Endothelial cell of umbilical vein (primary cell): ENCODE measurements around the gene ERBB3. TPM values are rescaled to one million over a fixed set of nuclear protein-coding genes. Genes with fewer than 3 reads are reported as not detected.

ENCODE experiments used
- BruUV-seq: library from RNA; stranded (reverse); fragments of 400-500 nt; replicated peaks from 2 replicates; lab custom pipeline; 2021; lab: Mats Ljungman, UMichigan
- CTCF ChIA-PET: fragments of 300-600, 350-600 bp; sonication (Branson Sonifier 250); formaldehyde crosslinking; loops from one replicate; lab custom pipeline; 2021; ENCODE audit warnings: antibody characterized with exemption, inconsistent platforms; lab: Charles Lee
- POLR2A ChIA-PET: fragments of 300-600, 350-600 bp; sonication (Branson Sonifier 250); formaldehyde crosslinking; loops from one replicate; lab custom pipeline; 2021; ENCODE audit warnings: antibody characterized with exemption, inconsistent platforms; lab: Charles Lee
- DNase-seq: peaks from one replicate; pipeline ENCODE4 v3.0.0-alpha.2; 2011; ENCODE audit warnings: low read depth, low spot score
- FAIRE-seq: peaks from 2 replicates; lab custom pipeline; 2011; peaks lifted over from hg19 to GRCh38; lab: Jason Lieb, UNC
- H2AFZ ChIP-seq: 2 replicates; pipeline ENCODE4 v1.6.0; 2012; ENCODE audit warnings: low read depth, low read length, control low read depth, inconsistent platforms
- H3K27ac ChIP-seq: 2 replicates; pipeline ENCODE4 v1.5.1; 2011; ENCODE audit warnings: low read depth, mild to moderate bottlenecking, control low read depth, low read length, moderate library complexity; ENCODE audit not compliant: insufficient read depth
- H3K27me3 ChIP-seq, 2 experiments: 2 replicates each; pipeline versions ENCODE4 v1.6.0 to v1.6.1; 2011; ENCODE audit warnings: low read length in 2 of 2, mixed read lengths in 1 of 2; ENCODE audit not compliant: control insufficient read depth in 2 of 2, insufficient read depth in 2 of 2
- H3K36me3 ChIP-seq, 2 experiments: 2 replicates in 1 of 2; 3 replicates in 1 of 2; pipeline ENCODE4 v1.5.1; 2011; ENCODE audit warnings: low read length in 2 of 2, mild to moderate bottlenecking in 1 of 2, moderate library complexity in 1 of 2; ENCODE audit not compliant: control insufficient read depth in 2 of 2, insufficient read depth in 2 of 2; ENCODE audit errors: extremely low read depth in 1 of 2
- H3K4me1 ChIP-seq: 3 replicates; pipeline ENCODE4 v1.5.1; 2011; ENCODE audit warnings: mild to moderate bottlenecking, low read length; ENCODE audit not compliant: control insufficient read depth, insufficient read depth; ENCODE audit errors: extremely low read depth
- H3K4me2 ChIP-seq: 2 replicates; pipeline ENCODE4 v1.6.1; 2011; ENCODE audit warnings: low read length, control low read depth, mixed read lengths; ENCODE audit not compliant: insufficient read depth
- H3K4me3 ChIP-seq, 3 experiments: fragments of 200-600 bp in 1 of 3; sonication (generic), shearing (Covaris generic) in 1 of 3; replicated peaks in 1 of 3; 2 replicates each; pipeline ENCODE4 v1.5.1; 2011 to 2016; ENCODE audit warnings: control low read depth in 3 of 3, low read length in 3 of 3, mild to moderate bottlenecking in 2 of 3, inconsistent platforms in 1 of 3, low read depth in 1 of 3, moderate library complexity in 1 of 3; ENCODE audit not compliant: insufficient read depth in 1 of 3
- H3K79me2 ChIP-seq: 2 replicates; pipeline ENCODE4 v1.6.0; 2012; ENCODE audit warnings: low read length, inconsistent platforms; ENCODE audit not compliant: control insufficient read depth, insufficient read depth
- H3K9ac ChIP-seq: replicated peaks from 2 replicates; pipeline ENCODE3; 2011; ENCODE audit warnings: low read length, control low read depth; ENCODE audit not compliant: insufficient read depth; ENCODE audit errors: extremely low read depth
- H3K9me1 ChIP-seq: replicated peaks from 3 replicates; pipeline ENCODE4 v1.6.0; 2011; ENCODE audit warnings: mild to moderate bottlenecking, low read length; ENCODE audit not compliant: control insufficient read depth, insufficient read depth; ENCODE audit errors: extremely low read depth
- H3K9me3 ChIP-seq: replicated peaks from 2 replicates; pipeline ENCODE4 v1.5.1; 2012; ENCODE audit warnings: low read length, inconsistent platforms; ENCODE audit not compliant: control insufficient read depth, insufficient read depth
- H4K20me1 ChIP-seq: replicated peaks from 2 replicates; pipeline ENCODE3; 2011; ENCODE audit warnings: mild to moderate bottlenecking, low read length; ENCODE audit not compliant: control insufficient read depth, insufficient read depth; ENCODE audit errors: extremely low read depth
- CTCF ChIP-seq, 2 donors: IDR thresholded peaks; 1 replicate in 1 of 2; 2 replicates in 1 of 2; pipeline ENCODE4 v1.5.1; 2011; ENCODE audit warnings: low read length in 2 of 2, mild to moderate bottlenecking in 2 of 2, moderate library complexity in 2 of 2, control low read depth in 1 of 2, inconsistent platforms in 1 of 2, low read depth in 1 of 2; ENCODE audit not compliant: insufficient read depth in 1 of 2; ENCODE audit errors: extremely low read depth in 1 of 2
- EZH2 ChIP-seq: IDR thresholded peaks from 2 replicates; pipeline ENCODE4 v1.6.1; 2012; ENCODE audit warnings: borderline replicate concordance, low read depth, mild to moderate bottlenecking, moderate library complexity, low read length, inconsistent platforms; ENCODE audit not compliant: severe bottlenecking
- FOS ChIP-seq: IDR thresholded peaks from 2 replicates; pipeline ENCODE4 v1.6.1; 2011; ENCODE audit warnings: mild to moderate bottlenecking, low read length, moderate library complexity, borderline replicate concordance; ENCODE audit not compliant: insufficient read depth
- GATA2 ChIP-seq: IDR thresholded peaks from 2 replicates; pipeline ENCODE4 v1.7.0; 2011; ENCODE audit warnings: low read depth, mild to moderate bottlenecking, moderate library complexity, mixed read lengths, low read length; ENCODE audit not compliant: insufficient read length, insufficient read depth
- JUN ChIP-seq: IDR thresholded peaks from 2 replicates; pipeline ENCODE4 v1.6.1; 2011; ENCODE audit warnings: borderline replicate concordance, low read depth; ENCODE audit not compliant: insufficient read length, insufficient read depth
- MYC ChIP-seq: IDR thresholded peaks from one replicate; pipeline ENCODE4 v1.6.1; 2011; ENCODE audit warnings: mild to moderate bottlenecking, low read depth, low read length
- POLR2A ChIP-seq: IDR thresholded peaks from 2 replicates; pipeline ENCODE4 v1.6.1; 2012; ENCODE audit warnings: low read depth, mild to moderate bottlenecking, control low read depth, low read length
- dilution Hi-C: fragments of 300-500 bp; cut with MboI; formaldehyde crosslinking; loops from one replicate; pipeline ENCODE4 v1.15.0; 2019; ENCODE audit warnings: low sequenced_read_pairs; ENCODE audit not compliant: extremely low pct_ligation_motif_present
- intact Hi-C: fragments of 100-400 bp; cut with micrococcal nuclease; formaldehyde crosslinking; loops from one replicate; pipeline ENCODE4 v1.10.0; 2022
- polyA plus RNA-seq, 4 experiments: library from polyadenylated mRNA; depleted of rRNA in 3 of 4; stranded (reverse) in 3 of 4; unstranded in 1 of 4; fragments of >200 nt; gene quantifications; 2 replicates each; pipeline versions ENCODE4 v1.2.1 to v1.2.3, GENCODE V29; 2011 to 2012; ENCODE audit warnings: missing spikeins in 1 of 4
- total RNA-seq: library from RNA; stranded (reverse); gene quantifications from 2 replicates; pipeline ENCODE4 v1.2.3, GENCODE V29; 2021
- TF ChIP-seq, protein P1 (sequence below): IDR thresholded peaks from 2 replicates; pipeline ENCODE4 v1.6.1; 2011; ENCODE audit not compliant: insufficient read depth, insufficient read length

Gene ERBB3
- total and polyA plus RNA-seq, 2 donors (not counting 3 experiments of a cell fraction or from before 2014, with no cell fraction given) = 0.11 to 1.5 TPM

GRCh38 chr12:56081393-56082347 is 1.7 kb downstream of the ERBB3 start:
- no peak overlapping the region for H3K9ac ChIP-seq
- POLR2A ChIA-PET = interaction anchor here (1.3 kb wide), 1 partner anchor 23 kb away, joined by 3 read pairs; the partner anchor contains the start of gene PA2G4

GRCh38 chr12:56082382-56082781 is 2.4 kb downstream of the ERBB3 start:
- Histone ChIP-seq H3K27ac (no peak overlapping the region), H4K20me1 (no peaks in the 10 kb centered on the region), H3K79me2 (no peaks in the 10 kb centered on the region), H3K9ac (no peak overlapping the region), H3K27me3 (peaks cover 2 to 4% of the 10 kb centered on the region in 2 experiments), H3K4me1 (peaks cover 10% of the 10 kb centered on the region), H3K9me1 (no peaks in the 10 kb centered on the region), H3K36me3 (no peaks in the 10 kb centered on the region), H2AFZ (no peak overlapping the region), H3K4me3 (no peak overlapping the region), H3K4me2 (no peak overlapping the region), H3K9me3 (no peaks in the 10 kb centered on the region)
- dilution Hi-C loops = no loop called here
- FAIRE-seq = no peak
- TF ChIP-seq CTCF (IDR thresholded peaks at IDR 0.05; ENCODE audit: extremely low read depth in 1 of 2, insufficient read depth in 1 of 2, low read depth in 1 of 2, low read length in 2 of 2) = no peak
- TF ChIP-seq, protein P1, sequence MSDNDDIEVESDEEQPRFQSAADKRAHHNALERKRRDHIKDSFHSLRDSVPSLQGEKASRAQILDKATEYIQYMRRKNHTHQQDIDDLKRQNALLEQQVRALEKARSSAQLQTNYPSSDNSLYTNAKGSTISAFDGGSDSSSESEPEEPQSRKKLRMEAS = no peak
- no peak for TF ChIP-seq POLR2A
- ChIA-PET CTCF (interaction anchor here (1.2 to 5.0 kb wide), 3 partner anchors 21 to 286 kb away, joined by 3 to 59 read pairs (median 3); partner anchors contain the start of gene PA2G4), POLR2A (no interaction called here)
- DNase-seq = no peak
- intact Hi-C loops = no loop called here
- no TSS peak for BruUV-seq

More at GRCh38 chr12:56081393-56082347, 1.7 kb downstream of the ERBB3 start:
- Histone ChIP-seq H3K4me3 (no peak overlapping the region), H3K79me2 (no peaks in the 10 kb centered on the region), H3K27me3 (peaks cover 2 to 4% of the 10 kb centered on the region in 2 experiments), H3K9me1 (no peaks in the 10 kb centered on the region), H3K9me3 (no peaks in the 10 kb centered on the region), H4K20me1 (no peaks in the 10 kb centered on the region), H2AFZ (no peak overlapping the region), H3K4me1 (peaks cover 10% of the 10 kb centered on the region), H3K36me3 (no peaks in the 10 kb centered on the region), H3K4me2 (no peak overlapping the region), H3K27ac (no peak overlapping the region)
- no TSS peak for BruUV-seq
- intact Hi-C loops (no loop called here), dilution Hi-C loops (no loop called here)
- no peak for DNase-seq
- FAIRE-seq = no peak
- CTCF ChIA-PET = interaction anchor here (1.3 to 5.0 kb wide), 2 partner anchors 22 to 287 kb away, joined by 3 to 59 read pairs; partner anchors contain the start of gene PA2G4
- no peak for TF ChIP-seq GATA2
- TF ChIP-seq, protein P1 = no peak
- TF ChIP-seq EZH2 = no peak
- TF ChIP-seq MYC = no peak
- no peak for TF ChIP-seq POLR2A
- TF ChIP-seq JUN = no peak
- no peak for TF ChIP-seq FOS
